HG03060 (cell line): ENCODE measurements around the gene ARPC1A.
"Not testable (repeated sequence)": the region's sequence is repeated elsewhere in the genome, so short reads cannot be mapped to it uniquely, and the experiment has no call there.

ENCODE experiments used
- ATAC-seq: cut with Tn5 transposase; IDR thresholded peaks from one replicate; pipeline ENCODE4 v1.9.1; 2021; ENCODE audit warnings: low read depth, moderate number of reproducible peaks; ENCODE audit not compliant: unreplicated experiment

ARPC1A gene

DNA sequence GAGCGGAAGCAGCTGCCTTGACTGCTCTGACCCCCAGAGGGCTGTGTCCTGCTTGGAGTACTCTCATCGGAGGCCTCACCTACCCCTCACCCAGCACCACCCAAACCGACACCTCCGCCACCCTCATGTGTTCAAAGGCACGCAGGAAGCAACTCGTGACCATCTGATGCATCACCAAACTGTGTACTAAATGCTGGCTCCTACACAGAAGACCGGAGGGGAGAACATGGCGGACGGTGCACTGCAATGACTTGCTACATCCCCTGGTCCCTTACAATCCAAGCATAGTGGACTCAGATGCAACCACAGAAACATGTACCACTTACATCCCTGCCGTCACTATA lies 79.3 kb downstream of the ARPC1A start:
- no peak for ATAC-seq

DNA sequence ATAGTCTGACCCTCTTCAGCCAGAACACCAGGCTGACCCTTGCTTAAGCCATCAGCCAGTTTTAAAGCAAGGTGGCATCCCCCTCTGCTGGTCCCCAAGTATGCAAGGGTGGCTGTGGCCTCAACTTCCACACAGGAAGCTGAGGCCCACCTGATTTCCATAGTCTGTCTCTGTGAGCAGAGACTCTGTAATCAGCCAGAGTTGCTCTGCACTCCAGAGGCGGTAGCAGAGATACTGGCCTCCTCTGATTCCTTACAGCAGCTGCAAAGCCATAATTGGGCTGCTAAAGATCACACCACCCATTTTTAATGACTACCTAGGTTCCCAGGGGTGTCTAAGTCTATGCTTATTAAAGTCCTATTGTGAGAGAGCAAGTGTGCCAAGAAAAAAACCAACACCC lies 80.9 kb downstream of the ARPC1A start:
- ATAC-seq = no peak

DNA sequence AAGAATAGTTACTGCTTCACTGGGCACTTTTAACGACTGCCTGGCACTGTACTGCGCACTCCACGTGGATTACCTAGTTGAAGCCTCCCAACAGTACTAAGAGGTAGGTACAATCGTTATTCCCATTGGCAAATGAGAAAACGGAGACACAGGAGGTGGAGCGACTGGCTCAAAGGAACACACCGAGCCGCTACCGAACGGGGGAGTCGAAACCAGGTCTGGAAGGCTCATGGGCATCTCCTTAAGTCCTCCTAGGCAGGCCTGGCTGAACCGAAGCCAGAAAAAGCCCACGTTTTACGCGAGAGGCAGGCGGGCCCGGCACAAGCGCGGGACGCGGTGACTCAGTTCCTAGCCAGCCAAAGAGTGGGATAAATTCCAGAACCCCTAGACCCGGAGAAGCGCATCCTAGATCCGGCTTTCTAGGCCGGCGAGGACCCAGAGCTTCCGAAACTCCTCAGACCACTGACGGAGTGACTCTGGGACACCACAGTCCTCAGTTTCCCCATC lies 82.2 kb downstream of the ARPC1A start:
- no peak for ATAC-seq

GRCh38 chr7:99408379-99409191 lies 82.9 kb downstream of the ARPC1A start, which contains the start of the genes BUD31 and PDAP1:
Gene BUD31 (plus strand): TSS chr7:99408969. CDS start chr7:99411093, 2,124 bp downstream.
Gene PDAP1 (minus strand): TSS chr7:99408597. CDS start chr7:99408548, 49 bp downstream.
- ATAC-seq = peak; percentile 73

GRCh38 chr7:99409192-99409572 lies 83.5 kb downstream of the ARPC1A start:
- no peak for ATAC-seq

DNA sequence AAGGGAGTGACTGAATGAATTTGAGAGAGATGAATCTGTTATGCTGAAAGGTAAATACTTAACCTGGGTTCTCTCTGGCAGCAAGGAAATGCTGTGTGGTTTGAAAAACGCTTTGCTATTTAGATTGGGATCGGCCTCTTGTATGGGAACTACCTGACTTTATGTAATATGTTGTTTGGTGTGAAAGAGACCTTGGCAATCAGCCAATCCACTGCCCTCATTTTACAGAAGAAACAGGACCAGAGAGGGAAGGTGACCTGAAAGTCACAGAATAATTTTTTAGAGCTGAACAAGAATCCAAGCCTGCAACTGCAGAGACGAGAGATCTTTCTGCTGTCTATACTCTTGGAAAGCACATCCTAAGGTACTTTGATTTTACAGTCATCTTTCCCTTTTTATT lies 84.1 kb downstream of the ARPC1A start:
- ATAC-seq = no peak

GRCh38 chr7:99410635-99411034 lies 84.9 kb downstream of the ARPC1A start:
- no peak for ATAC-seq

DNA sequence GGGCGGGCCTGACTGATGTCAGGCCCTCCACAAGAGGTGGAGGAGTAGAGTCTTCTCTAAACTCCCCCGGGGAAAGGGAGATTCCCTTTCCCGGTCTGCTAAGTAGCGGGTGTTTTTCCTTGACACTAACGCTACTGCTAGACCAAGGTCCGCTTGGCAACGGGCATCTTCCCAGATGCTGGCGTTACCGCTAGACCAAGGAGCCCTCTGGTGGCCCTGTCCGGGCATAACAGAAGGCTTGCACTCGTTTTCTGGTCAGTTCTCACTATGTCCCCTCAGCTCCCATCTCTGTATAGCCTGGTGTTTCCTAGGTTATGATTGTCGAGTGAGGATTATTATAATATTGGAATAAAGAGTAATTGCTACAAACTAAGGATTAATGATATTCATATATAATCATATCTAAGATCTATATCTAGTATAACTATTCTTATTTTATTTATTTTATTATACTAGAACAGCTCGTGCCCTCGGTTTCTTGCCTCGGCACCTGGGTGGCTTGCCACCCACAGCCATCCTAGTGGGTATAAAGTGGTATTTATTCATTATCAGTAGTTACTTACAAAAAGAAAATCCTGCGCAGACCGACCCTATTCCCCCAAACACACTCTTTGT lies 89.9 kb downstream of the ARPC1A start:
- ATAC-seq = not testable (repeated sequence)
